ENCODE results near the gene CLMP.

GRCh38 chr11:123203471-123203870 is 8.4 kb upstream of the CLMP start:
- TF ChIP-seq CTCF (optimal IDR thresholded peaks at IDR 0.05 in 1 of 3, IDR thresholded peaks at IDR 0.05 in 1 of 3, conservative IDR thresholded peaks at IDR 0.05 in 1 of 3; ENCODE audit: extremely low read depth in 1 of 3, insufficient read depth in 2 of 3, low read length in 3 of 3): no peak
- no peak for TF ChIP-seq EZH2 (IDR thresholded peaks at IDR 0.05; ENCODE audit: low read length)

All from keratinocyte (primary cell).